GM18511 (cell line): ENCODE data around the gene MORN1.
A peak's percentile ranks its signal among the peaks of the same experiment; 100 is the strongest.

Experiments used
- ATAC-seq: cut with Tn5 transposase; IDR thresholded peaks from one replicate; pipeline ENCODE4 v1.9.1; 2021; ENCODE audit warnings: mild to moderate bottlenecking, moderate library complexity; ENCODE audit not compliant: unreplicated experiment

MORN1 gene

GRCh38 chr1:2311184-2312032 is 79.9 kb downstream of the MORN1 start:
- ATAC-seq = no peak

GRCh38 chr1:2310332-2311183 is 80.8 kb downstream of the MORN1 start:
- ATAC-seq = no peak

- no peak for ATAC-seq
Measured at GRCh38 chr1:2308844-2309243, 82.5 kb downstream of the MORN1 start.

GRCh38 chr1:2307972-2308371 is 83.4 kb downstream of the MORN1 start:
- no peak for ATAC-seq

- no peak for ATAC-seq
Measured at GRCh38 chr1:2307064-2307605, 84.2 kb downstream of the MORN1 start.

- no peak for ATAC-seq
Measured at GRCh38 chr1:2306151-2306978, 85.0 kb downstream of the MORN1 start.

GRCh38 chr1:2304921-2305681 is 86.3 kb downstream of the MORN1 start:
- no peak for ATAC-seq

GRCh38 chr1:2304282-2304681 is 87.1 kb downstream of the MORN1 start:
- no peak for ATAC-seq

GRCh38 chr1:2303781-2304180 is 87.6 kb downstream of the MORN1 start:
- no peak for ATAC-seq

- no peak for ATAC-seq
Measured at GRCh38 chr1:2303016-2303775, 88.2 kb downstream of the MORN1 start.

GRCh38 chr1:2302292-2302925 is 88.9 kb downstream of the MORN1 start:
- ATAC-seq = no peak

- no peak for ATAC-seq
Measured at GRCh38 chr1:2301607-2302291, 89.6 kb downstream of the MORN1 start.

- peak; percentile 73 for ATAC-seq
Measured at GRCh38 chr1:2300851-2301606, 90.3 kb downstream of the MORN1 start.

- peak; percentile 84 for ATAC-seq
Measured at GRCh38 chr1:2300004-2300771, 91.2 kb downstream of the MORN1 start.

GRCh38 chr1:2299131-2299627 is 92.2 kb downstream of the MORN1 start:
- no peak for ATAC-seq

- ATAC-seq = no peak
Measured at GRCh38 chr1:2298685-2299084, 92.7 kb downstream of the MORN1 start.
